Measurements from ENCODE around the gene RALA.

Gene RALA
- total RNA-seq = 33.2 to 90.9 (median 48.9) reads per million in 18 experiments

DNA sequence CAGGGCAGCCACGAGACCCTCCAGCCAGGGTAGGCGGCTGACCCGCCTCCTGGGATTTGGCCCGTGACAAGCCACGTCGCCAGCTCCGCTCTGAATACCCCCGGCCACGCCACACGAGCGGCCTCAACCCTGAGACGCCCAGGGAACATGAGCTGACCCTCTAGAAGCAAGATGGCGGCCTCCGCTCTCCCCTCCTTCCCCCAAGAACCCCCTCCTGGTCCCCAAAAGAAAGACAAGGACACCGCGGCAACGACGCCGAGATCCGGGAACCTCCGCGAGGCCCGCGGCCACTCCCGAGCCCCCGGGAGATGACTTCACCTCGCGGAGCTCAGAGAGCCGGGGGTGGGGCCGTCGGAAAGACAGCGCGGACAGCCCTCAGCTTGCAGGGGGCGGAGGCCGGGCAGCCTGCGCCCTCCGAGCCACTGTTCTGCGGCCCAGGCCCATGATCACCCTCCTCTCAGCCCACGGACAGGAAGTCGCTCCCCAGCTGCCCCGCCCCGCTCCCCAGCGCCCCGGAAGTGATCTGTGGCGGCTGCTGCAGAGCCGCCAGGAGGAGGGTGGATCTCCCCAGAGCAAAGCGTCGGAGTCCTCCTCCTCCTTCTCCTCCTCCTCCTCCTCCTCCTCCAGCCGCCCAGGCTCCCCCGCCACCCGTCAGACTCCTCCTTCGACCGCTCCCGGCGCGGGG lies at the start of gene RALA:
Gene RALA, plus strand, starts transcription at position 526 of the 685 bp plus-strand sequence. CDS start 63,096 bp downstream, outside the sequence.
- DNase-seq = peak; percentile 94 to 95

GRCh38 chr7:39574673-39575349 lies 48.6 kb upstream of the RALA start:
- no peak for DNase-seq

- no peak for DNase-seq
Observed at GRCh38 chr7:39577229-39577874, 46.0 kb upstream of the RALA start.

DNA sequence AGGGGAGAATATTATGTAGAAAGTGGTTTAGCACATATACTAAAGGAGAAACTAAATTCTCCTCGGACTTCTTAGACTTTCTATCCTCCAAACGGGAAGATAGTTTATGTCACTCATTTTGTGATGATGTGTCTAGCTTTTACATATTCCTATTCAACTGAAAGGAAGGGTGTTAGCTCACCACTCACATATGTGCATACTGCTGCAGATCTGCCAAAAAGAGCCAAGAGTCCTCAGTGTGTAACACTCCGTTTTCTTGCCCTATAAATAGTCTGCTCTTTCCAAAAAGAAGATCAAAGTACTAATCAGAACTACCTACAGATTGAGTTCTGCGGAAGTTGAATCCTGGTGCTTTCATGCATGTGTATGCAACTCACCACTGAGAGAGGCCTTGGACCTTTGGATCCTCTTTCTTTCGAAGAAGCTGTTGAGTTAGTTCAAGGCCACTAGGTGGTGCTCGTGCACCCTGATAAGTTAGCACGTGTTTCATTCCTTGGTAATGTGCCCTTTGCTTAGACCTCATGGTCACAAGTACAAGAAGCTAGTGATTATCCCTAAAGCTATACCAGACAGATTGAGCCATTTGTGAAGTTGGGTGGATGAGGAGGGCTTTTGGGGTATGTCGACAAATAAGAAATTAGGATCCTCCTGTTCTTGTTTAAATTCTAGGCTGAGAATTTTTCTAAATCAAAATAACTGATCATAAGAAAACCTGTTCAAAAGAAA lies 43.1 kb upstream of the RALA start:
- peak; percentile 91 to 93 for DNase-seq

GRCh38 chr7:39582536-39582935 lies 40.8 kb upstream of the RALA start:
- DNase-seq = no peak

GRCh38 chr7:39583539-39583938 lies 39.8 kb upstream of the RALA start:
- DNase-seq = no peak

- no peak for DNase-seq
Observed at GRCh38 chr7:39587393-39587792, 36.0 kb upstream of the RALA start.

DNA sequence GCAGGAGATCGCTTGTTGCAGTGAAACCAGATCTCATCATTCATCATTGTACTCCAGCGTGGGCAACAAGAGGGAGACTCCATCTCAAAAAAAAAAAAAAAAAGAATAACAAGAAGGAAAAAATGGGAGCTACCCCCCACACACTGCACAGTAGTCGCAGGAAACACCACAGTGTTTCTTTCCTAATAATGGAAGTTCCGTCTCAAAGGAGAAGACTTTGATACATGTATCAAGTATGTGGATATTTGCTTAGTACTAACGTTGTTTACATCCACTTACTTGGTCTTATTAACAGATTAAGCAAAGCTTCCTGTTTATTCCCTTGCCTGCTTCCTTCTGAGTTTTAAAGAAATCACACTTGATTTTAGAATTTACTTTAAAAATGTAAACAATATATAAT lies 35.0 kb upstream of the RALA start:
- DNase-seq = peak in 1 of 2 donors; percentile 39

- peak; percentile 97 for DNase-seq
Observed at GRCh38 chr7:39589323-39590111, 33.9 kb upstream of the RALA start.

- peak; percentile 63 to 65 for DNase-seq
Observed at GRCh38 chr7:39592586-39592985, 30.8 kb upstream of the RALA start.

DNA sequence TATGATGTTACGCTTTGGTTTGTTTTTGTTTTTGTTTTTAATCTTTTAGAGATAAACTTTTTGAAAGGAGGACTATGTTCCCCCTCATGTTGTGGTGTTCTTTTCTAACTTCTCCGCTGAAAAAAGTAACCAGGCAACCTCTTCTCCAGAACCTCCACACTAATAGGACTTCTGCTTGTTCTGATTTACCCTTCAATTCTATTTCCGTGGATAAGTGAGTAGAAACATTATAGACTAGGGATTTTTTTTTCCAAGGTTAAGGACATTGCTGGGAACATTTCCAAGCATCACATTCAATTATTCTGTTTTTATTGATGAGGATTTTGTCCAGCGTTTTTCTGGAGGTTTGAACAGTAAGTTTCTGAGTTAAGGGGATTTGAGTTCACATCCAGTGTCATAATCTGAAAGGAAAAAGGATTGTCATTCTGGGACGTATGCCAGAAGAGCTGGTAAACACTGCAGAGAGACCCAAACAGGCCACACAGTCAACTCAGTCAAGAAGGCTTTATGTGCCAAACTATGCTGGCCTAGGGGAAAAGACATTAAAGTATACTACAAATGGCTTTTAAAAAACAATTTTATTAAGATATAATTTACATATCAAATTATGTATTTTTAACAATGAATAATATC lies 28.3 kb upstream of the RALA start:
- DNase-seq = no peak

GRCh38 chr7:39602351-39602750 lies 21.0 kb upstream of the RALA start:
- DNase-seq = no peak

- no peak for DNase-seq
Observed at GRCh38 chr7:39603924-39604323, 19.4 kb upstream of the RALA start.

DNA sequence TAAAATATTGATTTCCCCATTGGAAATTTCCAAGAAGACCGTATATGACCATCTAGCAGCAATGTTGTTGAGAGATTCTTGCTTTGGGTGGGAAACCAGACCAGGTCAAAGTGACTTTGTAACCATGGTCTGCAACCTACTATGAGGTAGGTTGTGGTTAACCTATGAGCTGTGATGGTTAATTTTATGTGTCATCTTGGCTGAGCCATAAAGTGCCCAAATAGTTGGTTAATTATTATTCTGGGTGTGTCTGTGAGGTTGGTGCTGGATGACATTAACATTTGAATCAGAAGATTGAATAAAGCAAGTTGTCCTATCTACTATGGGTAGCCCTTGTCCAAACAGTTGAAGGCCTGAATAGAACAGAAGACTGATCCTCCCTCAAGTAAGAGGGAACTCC lies 18.3 kb upstream of the RALA start:
- DNase-seq = no peak

GRCh38 chr7:39606352-39606751 lies 17.0 kb upstream of the RALA start:
- no peak for DNase-seq

DNA sequence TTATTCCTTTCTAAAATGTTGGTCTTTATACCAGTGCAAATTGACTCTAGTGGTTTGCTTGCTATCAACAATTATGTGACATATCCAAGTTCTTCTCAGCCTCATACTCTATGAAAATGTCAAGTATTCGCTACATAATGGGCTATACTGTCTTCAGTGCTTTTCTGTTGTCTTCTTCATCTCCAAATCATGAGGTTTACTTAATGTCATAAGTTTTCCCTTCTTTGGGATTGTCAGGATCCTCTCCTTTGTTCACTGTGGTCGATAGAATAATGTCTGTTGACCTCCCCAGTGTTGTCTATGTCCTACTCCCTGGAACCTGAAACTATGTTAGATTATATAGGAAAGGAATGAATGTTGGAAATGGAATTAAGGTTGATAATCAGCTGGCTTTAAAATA lies 16.4 kb upstream of the RALA start:
- DNase-seq = no peak

- DNase-seq = no peak
Observed at GRCh38 chr7:39607865-39608264, 15.5 kb upstream of the RALA start.

GRCh38 chr7:39608278-39608677 lies 15.1 kb upstream of the RALA start:
- DNase-seq = no peak

- peak; percentile 63 to 85 for DNase-seq
Observed at GRCh38 chr7:39609113-39609934, 14.0 kb upstream of the RALA start.

GRCh38 chr7:39609935-39610263 lies 13.5 kb upstream of the RALA start:
- DNase-seq = no peak

DNA sequence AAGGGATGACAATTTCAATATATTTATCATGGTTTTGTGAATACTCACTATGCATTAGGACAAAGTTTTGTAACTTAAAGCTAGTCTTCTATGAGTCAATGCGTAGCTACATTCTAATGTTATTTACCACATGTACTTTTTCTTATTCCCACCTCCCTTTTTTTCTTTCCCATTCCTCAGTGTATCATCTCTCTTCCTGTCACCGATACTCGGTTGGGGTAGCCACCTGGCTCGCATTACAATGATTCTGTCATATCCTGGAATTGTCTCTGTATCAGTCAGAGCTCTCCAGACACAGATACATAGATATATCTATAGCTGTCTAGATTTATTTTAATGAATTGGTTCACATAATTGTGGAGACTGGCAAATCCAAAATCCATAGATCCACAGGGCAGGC lies 9.8 kb upstream of the RALA start:
- DNase-seq = no peak
